Activated T-cell treated with anti-CD3 and anti-CD28 coated beads, Interleukin-2, amount 50 U/mL, for 72 hours (primary cell): Measurements from ENCODE around the gene HLCS. TPM values are rescaled to one million over a fixed set of nuclear protein-coding genes. Genes with fewer than 3 reads are reported as not detected.

Source experiments
- ATAC-seq, 2 donors: fragments of 150-1000 bp; cut with Tn5 transposase; replicated peaks in 1 of 2; 2 replicates each; pipeline ENCODE4 v1.10.0; 2021; ENCODE audit warnings: moderate library complexity in 2 of 2, mild to moderate bottlenecking in 1 of 2
- DNase-seq, 2 donors: peaks; one replicate each; pipeline ENCODE4 v3.0.0; 2021 to 2022; ENCODE audit warnings: mixed read lengths in 1 of 2
- H3K27ac Mint-ChIP-seq: one replicate; pipeline ENCODE4 v1.8.0; 2022; ENCODE audit warnings: mild to moderate bottlenecking, moderate library complexity, mixed read lengths
- H3K27me3 Mint-ChIP-seq: one replicate; pipeline ENCODE4 v1.8.0; 2022; ENCODE audit warnings: low read depth, mixed read lengths
- H3K36me3 Mint-ChIP-seq, 2 donors: one replicate each; pipeline ENCODE4 v1.8.0; 2022; ENCODE audit warnings: mixed read lengths in 2 of 2, mild to moderate bottlenecking in 1 of 2; ENCODE audit not compliant: insufficient read depth in 2 of 2
- H3K4me1 Mint-ChIP-seq: one replicate; pipeline ENCODE4 v1.8.0; 2022; ENCODE audit warnings: low read depth, mixed read lengths
- H3K4me3 Mint-ChIP-seq, 2 donors: one replicate each; pipeline ENCODE4 v1.8.0; 2022; ENCODE audit warnings: mild to moderate bottlenecking in 2 of 2, mixed read lengths in 2 of 2, moderate library complexity in 2 of 2
- H3K9me3 Mint-ChIP-seq, 2 donors: one replicate each; pipeline ENCODE4 v1.8.0; 2022; ENCODE audit warnings: mixed read lengths in 2 of 2
- total RNA-seq, 2 donors: library from RNA; stranded (reverse); gene quantifications; one replicate each; pipeline ENCODE4 v1.2.3, GENCODE V29; 2022

Gene HLCS
- total RNA-seq, 2 donors from 2014 or later: 30.6 to 33.7 TPM

DNA sequence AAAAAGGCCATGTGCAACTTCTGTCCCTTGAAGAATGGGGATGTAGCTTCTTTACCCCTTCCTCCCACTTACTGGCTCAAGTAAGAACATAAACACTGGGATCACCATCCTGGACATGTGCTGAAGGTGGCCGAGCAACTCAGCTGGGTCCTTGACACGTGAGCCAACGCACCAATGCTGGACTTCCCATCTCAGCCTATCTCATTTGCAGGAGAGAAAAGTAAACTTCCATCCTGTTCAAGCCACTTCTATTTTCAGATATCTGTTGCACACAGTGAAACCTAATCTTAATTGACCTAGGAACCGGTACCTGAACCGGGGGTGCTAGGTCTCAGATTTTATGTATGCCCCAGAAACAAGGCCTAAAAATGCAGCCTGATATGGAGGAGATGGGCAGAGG, 75.3 kb downstream of the HLCS start:
- Mint-ChIP-seq H3K4me3 (no peak overlapping the region), H3K27me3 (no peaks in the 10 kb centered on the region), H3K9me3 (no peaks in the 10 kb centered on the region), H3K36me3 (peaks cover 0 to 14% of the 10 kb centered on the region in 2 donors), H3K27ac (peak overlapping the region; percentile 14), H3K4me1 (peaks cover 10% of the 10 kb centered on the region)
- no peak for ATAC-seq
- no peak for DNase-seq

DNA sequence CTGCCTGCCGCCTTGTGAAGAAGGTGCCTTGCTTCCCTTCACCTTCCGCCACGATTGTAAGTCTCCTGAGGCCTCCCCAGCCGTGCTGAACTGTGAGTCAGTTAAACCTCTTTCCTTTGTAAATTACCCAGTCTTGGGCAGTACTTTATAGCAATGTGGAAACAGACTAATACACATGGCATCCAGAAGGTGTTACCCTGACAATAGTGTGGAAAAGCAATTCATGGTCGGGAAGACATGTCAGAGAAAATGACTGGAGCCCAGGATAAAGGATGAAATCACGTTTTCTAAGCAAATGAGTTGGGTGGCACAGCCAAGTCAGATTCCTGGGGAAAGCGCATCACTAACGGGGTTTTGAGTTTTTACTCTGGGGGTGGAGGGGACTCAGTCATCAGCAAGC, 76.4 kb downstream of the HLCS start:
- H3K4me1 Mint-ChIP-seq: peaks cover 10% of the 10 kb centered on the region

DNA sequence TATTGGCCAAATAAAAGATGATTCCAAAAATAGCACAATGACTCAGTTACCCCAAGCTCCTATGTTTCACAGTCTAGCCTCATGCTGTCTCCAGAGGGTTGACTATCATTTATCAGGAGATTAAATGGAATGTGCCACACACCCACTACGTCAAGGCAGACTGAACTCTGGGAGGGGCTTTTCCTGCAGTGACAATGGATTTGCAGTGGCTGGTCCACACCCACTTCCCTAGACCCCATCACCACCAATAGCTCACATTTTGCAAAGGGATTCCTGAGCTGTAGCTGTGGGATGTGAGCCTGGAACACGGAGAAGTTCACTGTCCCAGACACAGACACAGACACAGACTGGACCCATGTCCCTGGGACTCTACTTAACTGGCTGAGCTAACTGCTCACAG, 77.1 kb downstream of the HLCS start:
- DNase-seq (no peak), ATAC-seq (no peak)
- Mint-ChIP-seq H3K27me3 (no peaks in the 10 kb centered on the region), H3K27ac (no peak overlapping the region), H3K4me1 (peaks cover 10% of the 10 kb centered on the region), H3K9me3 (peaks cover 0 to 2% of the 10 kb centered on the region in 2 donors), H3K4me3 (no peak overlapping the region), H3K36me3 (peaks cover 4 to 20% of the 10 kb centered on the region in 2 donors)

More for the DNA sequence above, 76.4 kb downstream of the HLCS start:
- Mint-ChIP-seq H3K4me3 (no peak overlapping the region), H3K36me3 (peaks cover 0 to 16% of the 10 kb centered on the region in 2 donors), H3K27me3 (no peaks in the 10 kb centered on the region), H3K9me3 (no peaks in the 10 kb centered on the region), H3K27ac (no peak overlapping the region)
- no peak for ATAC-seq
- no peak for DNase-seq

DNA sequence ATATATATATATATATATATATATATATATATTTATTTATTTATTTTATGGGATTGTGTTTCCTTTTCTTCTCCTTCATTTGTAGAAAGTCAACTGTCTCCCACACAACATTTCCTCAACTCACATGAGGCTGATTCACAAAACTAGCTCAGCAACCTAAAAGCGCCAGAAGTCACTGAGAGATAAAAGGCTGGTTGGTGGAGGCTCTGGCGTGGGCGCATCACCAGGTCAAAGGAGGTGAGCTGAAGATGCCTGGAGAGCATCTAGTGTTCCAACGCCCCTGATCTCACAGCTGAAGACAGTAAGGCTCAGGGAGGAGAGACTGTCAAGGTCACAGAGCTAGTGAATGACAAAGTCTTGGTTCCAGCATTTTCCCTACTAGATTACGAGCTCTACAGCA, 78.0 kb downstream of the HLCS start:
- Mint-ChIP-seq H3K27ac (no peak overlapping the region), H3K4me1 (peaks cover 10% of the 10 kb centered on the region), H3K36me3 (peaks cover 10 to 20% of the 10 kb centered on the region in 2 donors), H3K27me3 (no peaks in the 10 kb centered on the region), H3K9me3 (peaks cover 2 to 5% of the 10 kb centered on the region in 2 donors), H3K4me3 (no peak overlapping the region)
- DNase-seq: no peak
- no peak for ATAC-seq

DNA sequence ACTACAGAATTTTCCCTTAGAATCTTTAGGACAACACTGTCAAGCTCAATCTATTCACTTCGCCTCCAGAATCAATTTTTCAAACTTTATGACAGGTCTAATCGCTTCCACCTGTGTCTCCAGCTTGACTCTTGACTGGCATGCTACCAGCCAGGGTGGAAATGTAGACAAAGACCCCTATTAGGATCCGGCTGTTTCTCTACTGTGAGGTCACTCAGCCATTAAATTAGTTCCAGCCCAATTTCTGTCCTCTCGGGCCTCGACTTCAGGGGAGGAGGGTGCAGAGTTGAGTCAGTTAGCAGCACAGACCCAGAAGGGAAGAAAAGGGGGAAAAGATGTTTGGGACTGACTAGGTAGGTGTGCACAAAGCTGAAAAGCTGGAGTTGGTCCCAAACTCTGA, 78.5 kb downstream of the HLCS start:
- no peak for ATAC-seq
- peaks cover 2 to 6% of the 10 kb centered on the region in 2 donors for H3K9me3 Mint-ChIP-seq

DNA sequence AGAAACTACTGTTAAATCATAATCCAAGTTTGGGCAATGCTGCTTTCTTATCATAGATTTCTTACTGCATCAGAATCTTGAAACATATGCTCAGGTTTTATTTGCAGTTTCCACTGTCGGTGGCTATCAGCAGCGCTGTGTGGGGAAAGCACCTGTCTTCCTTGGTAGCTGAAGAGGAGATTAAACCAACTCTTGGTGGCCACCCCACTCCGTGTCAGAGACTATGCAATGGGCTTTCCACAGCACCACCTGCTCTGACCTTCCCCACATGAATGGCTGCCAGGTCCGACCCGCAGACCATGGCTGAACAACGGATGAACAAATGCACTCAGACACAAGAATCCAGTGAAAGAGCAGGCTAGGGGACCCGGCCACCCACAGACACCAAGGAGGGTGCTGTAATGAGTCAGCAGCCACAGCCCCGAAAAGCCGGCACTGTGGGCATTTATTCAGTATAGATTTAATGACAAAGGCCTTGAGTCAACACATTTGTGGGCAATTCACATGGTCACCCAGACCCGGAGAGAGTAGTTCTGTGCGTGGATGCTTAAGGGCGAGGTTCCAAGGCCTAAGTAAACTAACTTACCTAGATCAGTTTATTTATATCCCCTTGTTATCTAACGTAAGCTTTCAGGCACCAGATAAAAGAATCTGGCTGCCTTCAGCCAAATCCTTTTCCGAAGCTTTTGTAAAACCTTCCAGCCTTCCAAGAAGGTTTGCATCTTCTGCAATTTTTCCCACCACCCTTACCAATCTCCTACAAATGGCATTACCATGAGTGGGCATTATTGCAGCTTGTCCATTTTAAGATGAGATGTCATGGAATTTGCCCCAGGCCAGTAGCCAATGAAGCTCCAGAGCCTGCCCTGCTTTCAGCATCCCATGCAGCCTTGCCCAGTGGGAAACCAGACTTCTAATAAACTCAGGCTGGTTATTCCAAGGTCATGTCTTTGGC, 82.7 kb downstream of the HLCS start:
- no peaks in the 10 kb centered on the region for H3K27me3 Mint-ChIP-seq
- peaks cover 17 to 23% of the 10 kb centered on the region in 2 donors for H3K36me3 Mint-ChIP-seq
- DNase-seq (no peak), ATAC-seq (no peak)
- H3K4me3 Mint-ChIP-seq: no peak overlapping the region
- no peaks in the 10 kb centered on the region for H3K4me1 Mint-ChIP-seq
- no peak overlapping the region for H3K27ac Mint-ChIP-seq
- peaks cover 4 to 11% of the 10 kb centered on the region in 2 donors for H3K9me3 Mint-ChIP-seq

More for the DNA sequence above, 78.5 kb downstream of the HLCS start:
- peaks cover 12 to 24% of the 10 kb centered on the region in 2 donors for H3K36me3 Mint-ChIP-seq
- no peaks in the 10 kb centered on the region for H3K27me3 Mint-ChIP-seq
- no peak for DNase-seq
- no peak overlapping the region for H3K27ac Mint-ChIP-seq
- H3K4me3 Mint-ChIP-seq: no peak overlapping the region
- H3K4me1 Mint-ChIP-seq: peaks cover 10% of the 10 kb centered on the region

DNA sequence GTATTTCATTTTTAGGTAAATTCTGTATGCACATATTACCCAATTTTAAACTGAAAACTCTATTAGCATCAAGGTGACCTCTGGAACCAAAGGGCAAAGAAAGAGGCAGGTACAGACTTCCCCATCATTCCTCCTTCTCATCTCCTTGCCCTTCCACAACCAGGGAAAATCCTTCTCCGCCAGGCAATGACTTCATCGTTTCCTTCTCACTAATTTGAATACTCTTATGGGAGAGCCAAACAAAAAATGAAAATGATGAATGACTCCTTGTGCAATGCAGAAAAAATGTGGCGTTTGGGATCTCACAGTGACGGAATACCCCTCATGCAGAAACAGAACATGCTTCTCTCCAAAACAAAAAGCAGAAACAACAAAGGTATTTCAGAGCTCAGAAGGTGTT, 83.7 kb downstream of the HLCS start:
- H3K36me3 Mint-ChIP-seq: peaks cover 18 to 29% of the 10 kb centered on the region in 2 donors
- no peak overlapping the region for H3K27ac Mint-ChIP-seq
- H3K4me3 Mint-ChIP-seq: no peak overlapping the region
- ATAC-seq (no peak), DNase-seq (no peak)
- peaks cover 4 to 11% of the 10 kb centered on the region in 2 donors for H3K9me3 Mint-ChIP-seq
- H3K4me1 Mint-ChIP-seq: no peaks in the 10 kb centered on the region
- no peaks in the 10 kb centered on the region for H3K27me3 Mint-ChIP-seq

DNA sequence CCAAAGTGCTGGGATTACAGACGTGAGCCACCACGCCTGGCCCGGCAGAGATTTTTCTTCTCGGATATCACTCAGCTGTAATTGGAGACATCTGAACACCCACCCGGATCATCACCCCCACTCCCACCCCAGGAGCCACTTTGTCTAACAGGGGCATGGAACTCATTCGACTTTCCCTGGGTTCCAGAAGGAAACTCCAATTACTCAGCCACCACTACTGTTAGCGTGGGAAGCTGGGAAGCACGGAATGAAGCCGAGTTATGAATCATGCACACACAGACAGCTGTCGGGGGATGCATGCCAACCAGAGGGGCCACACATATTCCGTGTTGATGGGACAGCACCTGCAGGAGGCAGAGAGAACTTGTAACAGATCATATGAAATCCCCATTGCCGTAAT, 85.2 kb downstream of the HLCS start:
- Mint-ChIP-seq H3K4me3 (no peak overlapping the region), H3K9me3 (peaks cover 4 to 11% of the 10 kb centered on the region in 2 donors), H3K27me3 (no peaks in the 10 kb centered on the region), H3K36me3 (peaks cover 19 to 26% of the 10 kb centered on the region in 2 donors), H3K4me1 (no peaks in the 10 kb centered on the region), H3K27ac (no peak overlapping the region)
- DNase-seq (no peak), ATAC-seq (no peak)

DNA sequence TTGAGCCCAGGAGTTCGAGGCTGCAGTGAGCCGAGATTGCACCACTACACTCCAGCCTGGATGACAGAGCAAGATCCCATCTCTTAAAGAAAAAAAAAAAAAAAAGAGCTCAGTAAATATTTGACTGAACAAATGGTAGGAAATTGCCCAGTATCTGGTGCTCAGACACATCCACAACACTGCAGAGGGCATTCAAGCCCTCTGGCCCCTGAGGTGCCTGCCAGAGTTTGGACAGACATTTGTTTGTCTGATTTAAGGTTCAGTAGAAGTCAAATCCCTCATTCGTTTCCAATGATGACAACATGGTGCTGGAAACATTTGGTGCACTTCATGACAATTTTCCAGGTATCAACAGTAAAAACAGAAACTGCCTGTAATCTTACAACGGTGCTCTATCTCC, 86.6 kb downstream of the HLCS start:
- peaks cover 19 to 24% of the 10 kb centered on the region in 2 donors for H3K36me3 Mint-ChIP-seq

DNA sequence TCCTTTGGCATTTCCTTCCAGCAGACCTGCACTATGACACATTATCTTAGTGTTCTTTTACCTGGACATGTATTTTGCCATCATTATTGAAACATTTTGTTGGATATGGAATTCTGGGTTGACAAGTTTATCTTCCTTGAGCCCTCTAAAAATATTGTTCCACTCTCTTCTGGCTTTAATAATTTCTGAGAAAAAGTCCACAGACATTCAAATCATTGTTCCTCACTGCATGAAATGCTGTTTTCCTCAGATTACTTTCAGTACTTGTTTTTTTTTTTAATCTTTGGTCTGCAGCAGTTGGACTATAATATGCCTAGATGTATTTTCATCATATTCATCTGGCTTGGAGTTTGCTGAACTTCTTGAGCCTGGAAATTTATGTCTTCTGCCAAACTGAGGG, 88.7 kb downstream of the HLCS start:
- DNase-seq: no peak
- peaks cover 0 to 3% of the 10 kb centered on the region in 2 donors for H3K9me3 Mint-ChIP-seq
- H3K36me3 Mint-ChIP-seq: peaks cover 5 to 9% of the 10 kb centered on the region in 2 donors
- H3K27me3 Mint-ChIP-seq: no peaks in the 10 kb centered on the region
- H3K4me1 Mint-ChIP-seq: no peaks in the 10 kb centered on the region
- no peak overlapping the region for H3K4me3 Mint-ChIP-seq
- ATAC-seq: no peak
- H3K27ac Mint-ChIP-seq: no peak overlapping the region

More for the DNA sequence above, 86.6 kb downstream of the HLCS start:
- Mint-ChIP-seq H3K27ac (no peak overlapping the region), H3K27me3 (no peaks in the 10 kb centered on the region), H3K4me1 (no peaks in the 10 kb centered on the region), H3K9me3 (peaks cover 4 to 11% of the 10 kb centered on the region in 2 donors), H3K4me3 (no peak overlapping the region)
- no peak for DNase-seq
- ATAC-seq: no peak

DNA sequence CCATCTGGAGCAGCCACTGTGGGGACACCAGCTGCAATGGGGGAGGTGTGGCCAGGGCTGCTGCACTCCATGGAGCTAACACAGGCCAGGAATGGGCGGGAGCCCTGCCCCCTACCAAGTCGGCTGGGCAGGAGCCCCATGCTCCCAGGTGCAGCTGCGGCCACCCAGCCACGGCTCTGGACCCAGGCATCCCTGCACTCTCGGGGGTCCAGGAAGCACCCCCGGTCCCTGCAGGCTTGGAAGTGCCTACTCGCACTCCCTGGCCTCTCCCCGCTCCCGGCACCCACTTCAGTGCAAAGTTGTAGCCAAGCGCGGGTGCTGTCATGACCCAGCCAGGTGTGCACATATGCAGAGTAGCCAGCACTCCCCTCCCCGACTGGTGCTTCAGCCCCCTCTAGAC, 91.8 kb downstream of the HLCS start:
- no peaks in the 10 kb centered on the region for H3K4me1 Mint-ChIP-seq
- DNase-seq (no peak), ATAC-seq (no peak)
- no peak overlapping the region for H3K27ac Mint-ChIP-seq
- no peak overlapping the region for H3K4me3 Mint-ChIP-seq
- H3K27me3 Mint-ChIP-seq: no peaks in the 10 kb centered on the region
- H3K36me3 Mint-ChIP-seq: peaks cover 1 to 9% of the 10 kb centered on the region in 2 donors
- no peaks in the 10 kb centered on the region for H3K9me3 Mint-ChIP-seq

DNA sequence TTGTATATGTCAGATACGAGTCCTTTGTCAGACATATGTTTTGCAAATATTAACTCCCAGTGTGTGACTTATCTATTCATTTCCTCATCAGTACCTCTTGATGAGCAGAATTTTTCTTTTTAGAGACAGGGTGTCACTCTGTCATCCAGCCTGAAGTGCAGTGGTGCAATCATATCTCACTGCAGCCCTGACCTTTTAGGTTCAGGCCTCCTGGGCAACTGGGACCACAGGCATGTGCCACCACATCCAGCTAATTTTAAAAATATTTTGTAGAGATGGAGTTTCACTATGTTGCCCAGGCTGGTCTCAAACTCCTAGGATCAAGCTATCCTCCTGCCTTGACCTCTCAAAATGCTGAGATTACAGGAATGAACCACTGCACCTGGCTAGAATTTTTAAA, 93.0 kb downstream of the HLCS start:
- H3K27ac Mint-ChIP-seq: no peak overlapping the region
- no peaks in the 10 kb centered on the region for H3K4me1 Mint-ChIP-seq
- no peak for ATAC-seq
- no peaks in the 10 kb centered on the region for H3K9me3 Mint-ChIP-seq
- no peaks in the 10 kb centered on the region for H3K27me3 Mint-ChIP-seq
- no peak for DNase-seq
- peaks cover 1 to 8% of the 10 kb centered on the region in 2 donors for H3K36me3 Mint-ChIP-seq
- H3K4me3 Mint-ChIP-seq: no peak overlapping the region

DNA sequence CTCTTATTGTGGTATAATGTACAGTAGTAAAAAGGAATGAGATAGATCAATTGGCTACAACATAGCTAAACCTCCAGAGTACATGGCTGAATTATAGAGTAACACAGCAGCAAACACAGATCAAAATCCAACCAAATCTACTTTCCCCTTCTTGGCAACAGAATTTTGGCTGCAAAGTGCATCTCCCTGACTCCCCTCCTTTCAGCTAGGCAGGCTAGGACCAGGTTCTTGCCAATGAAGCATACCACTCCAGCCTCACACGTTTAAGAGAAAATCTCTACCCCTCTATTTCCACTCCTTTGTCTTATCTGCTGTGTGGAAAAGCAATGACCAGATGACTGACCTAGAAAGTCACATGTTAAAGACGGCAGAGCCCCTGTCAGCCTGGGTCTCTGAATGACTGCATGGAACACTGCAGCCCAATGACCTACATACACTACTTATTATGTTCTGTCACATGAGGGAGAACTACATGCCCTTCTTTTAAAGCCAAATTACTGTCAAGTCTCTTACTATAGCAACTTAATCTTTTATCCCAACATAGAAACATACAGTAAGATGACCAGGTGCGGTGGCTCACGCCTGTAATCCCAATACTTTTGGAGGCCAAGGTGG, 99.1 kb downstream of the HLCS start:
- H3K4me3 Mint-ChIP-seq: no peak overlapping the region
- peaks cover 5% of the 10 kb centered on the region for H3K4me1 Mint-ChIP-seq
- DNase-seq: no peak
- peaks cover 0 to 2% of the 10 kb centered on the region in 2 donors for H3K36me3 Mint-ChIP-seq
- no peak overlapping the region for H3K27ac Mint-ChIP-seq
- no peaks in the 10 kb centered on the region for H3K27me3 Mint-ChIP-seq
- no peaks in the 10 kb centered on the region for H3K9me3 Mint-ChIP-seq
- ATAC-seq: no peak
